ENCODE results near the gene CLRN3. TPM values are rescaled to one million over a fixed set of nuclear protein-coding genes. Genes with fewer than 3 reads are reported as not detected.

CLRN3 gene
- not detected in 2 replicates for total RNA-seq (2014; rRNA removed; shearing (Covaris generic))
- not detected in 2 replicates for polyA plus RNA-seq (2016; fragmentation: Nextera tagmentation; extraction: Ambion mirVana)

GRCh38 chr10:127892743-127893142 lies at the start of gene CLRN3:
CLRN3 (minus strand) TSS chr10:127892941; CDS start chr10:127892784, 157 bp downstream.
- H3K36me3 ChIP-seq (ENCODE audit: low read depth), result no peaks in the 10 kb centered on the region
- no peak within 1 kb of the TSS for H3K9ac ChIP-seq
- H4K20me1 ChIP-seq (ENCODE audit: insufficient read depth), result no peaks in the 10 kb centered on the region
- H3F3A ChIP-seq (ENCODE audit: insufficient read depth), result no peaks in the 10 kb centered on the region
- no peak within 1 kb of the TSS for H3K4me3 ChIP-seq
- no peaks in the 10 kb centered on the region for H3K27me3 ChIP-seq (replicated peaks; ENCODE audit: insufficient read depth)
- no peak within 1 kb of the TSS for H3K4me2 ChIP-seq (ENCODE audit: unreplicated experiment)
- no peaks in the 10 kb centered on the region for H3K9me2 ChIP-seq (ENCODE audit: insufficient read depth)
- no peak for DNase-seq
- in situ Hi-C loops (cut with MboI), result no loop called here
- no peak for TF ChIP-seq EZH2phosphoT487 (IDR thresholded peaks at IDR 0.05; ENCODE audit: insufficient read depth, low read depth)
- no peak for TF ChIP-seq EZH2 (IDR thresholded peaks at IDR 0.05; ENCODE audit: insufficient read depth, poor library complexity, severe bottlenecking)
- H2AFZ ChIP-seq, result no peak within 1 kb of the TSS
- no peak within 1 kb of the TSS for H3K27ac ChIP-seq
- no peaks in the 10 kb centered on the region for H3K79me2 ChIP-seq (ENCODE audit: insufficient read depth)
- H3K9me3 ChIP-seq (ENCODE audit: low read depth), result no peaks in the 10 kb centered on the region
- peaks cover 9% of the 10 kb centered on the region for H3K4me1 ChIP-seq (ENCODE audit: insufficient read depth)

DNA sequence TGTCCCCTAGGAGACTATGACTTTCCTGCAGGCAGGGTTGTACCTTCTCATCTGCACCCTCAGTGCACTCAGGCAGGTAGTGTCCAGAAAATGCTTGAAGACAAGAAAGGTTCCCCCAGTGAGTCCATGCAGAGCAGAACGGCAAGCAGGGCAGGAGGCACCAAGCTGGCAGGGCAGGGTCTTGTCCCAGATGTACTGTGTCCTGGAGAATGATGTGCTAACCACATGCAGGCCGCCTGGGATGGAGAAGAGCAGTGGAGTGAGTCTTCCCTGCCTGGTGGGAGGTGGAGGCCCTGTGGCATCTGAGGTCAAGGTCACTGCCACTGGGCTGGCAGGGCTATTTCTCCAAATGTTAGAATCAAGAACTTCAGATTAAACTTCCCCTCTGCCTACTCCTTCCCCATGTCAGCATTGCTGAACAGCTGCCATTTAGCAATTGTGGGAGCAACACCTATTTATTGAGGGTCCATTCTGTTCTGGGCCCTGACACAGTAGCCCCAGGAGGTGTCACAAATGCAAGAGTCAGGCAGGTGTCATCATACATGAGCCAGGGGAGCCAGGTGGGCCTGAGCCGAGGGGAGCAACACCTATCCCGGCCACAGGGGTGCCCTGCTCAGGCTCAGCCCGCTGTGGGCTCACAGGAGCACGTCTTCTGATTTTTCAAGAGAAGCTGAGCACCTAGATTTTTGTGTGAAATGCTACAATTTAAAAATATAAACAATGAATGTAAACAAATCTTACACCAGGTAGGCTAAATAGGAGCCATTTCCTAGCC lies 48.3 kb upstream of the CLRN3 start:
- peaks cover 14% of the 10 kb centered on the region; the same call in 1 of the 2 replicates for H3K4me1 ChIP-seq (ENCODE audit: insufficient read depth)
- H3K9ac ChIP-seq, result no peak overlapping the region
- in situ Hi-C loops (cut with MboI), result no loop called here

GRCh38 chr10:127939786-127940330 lies 47.1 kb upstream of the CLRN3 start:
- Histone ChIP-seq H4K20me1 (ENCODE audit: insufficient read depth) (no peaks in the 10 kb centered on the region), H3K27ac (no peak overlapping the region), H3K9me3 (ENCODE audit: low read depth) (no peaks in the 10 kb centered on the region), H3K4me1 (ENCODE audit: insufficient read depth) (peaks cover 6% of the 10 kb centered on the region; the same call in 1 of the 2 replicates), H3K9ac (no peak overlapping the region), H2AFZ (no peak overlapping the region), H3K79me2 (ENCODE audit: insufficient read depth) (no peaks in the 10 kb centered on the region), H3K4me2 (ENCODE audit: unreplicated experiment) (no peak overlapping the region), H3K9me2 (ENCODE audit: insufficient read depth) (no peaks in the 10 kb centered on the region), H3K4me3 (no peak overlapping the region), H3K27me3 (replicated peaks; ENCODE audit: insufficient read depth) (no peaks in the 10 kb centered on the region), H3F3A (ENCODE audit: insufficient read depth) (no peaks in the 10 kb centered on the region), H3K36me3 (ENCODE audit: low read depth) (no peaks in the 10 kb centered on the region)
- in situ Hi-C loops (cut with MboI), result no loop called here
- WGBS, 2 experiments (ENCODE audit: low coverage in 1 of 2, low lambda C conversion rate in 2 of 2, missing lambda C conversion rate in 2 of 2), result 59 to 69% methylated on average over 4 of the region's 4 CpGs
- no peak for TF ChIP-seq EZH2 (IDR thresholded peaks at IDR 0.05; ENCODE audit: insufficient read depth, poor library complexity, severe bottlenecking)
- no peak for TF ChIP-seq EZH2phosphoT487 (IDR thresholded peaks at IDR 0.05; ENCODE audit: insufficient read depth, low read depth)
- no peak for DNase-seq

More for the DNA sequence above, 48.3 kb upstream of the CLRN3 start:
- Histone ChIP-seq H3K27ac (no peak overlapping the region), H3K27me3 (replicated peaks; ENCODE audit: insufficient read depth) (no peaks in the 10 kb centered on the region), H3K9me2 (ENCODE audit: insufficient read depth) (no peaks in the 10 kb centered on the region), H3K4me2 (ENCODE audit: unreplicated experiment) (no peak overlapping the region), H2AFZ (no peak overlapping the region), H4K20me1 (ENCODE audit: insufficient read depth) (no peaks in the 10 kb centered on the region), H3K9me3 (ENCODE audit: low read depth) (no peaks in the 10 kb centered on the region), H3K4me3 (no peak overlapping the region), H3F3A (ENCODE audit: insufficient read depth) (no peaks in the 10 kb centered on the region), H3K36me3 (ENCODE audit: low read depth) (no peaks in the 10 kb centered on the region), H3K79me2 (ENCODE audit: insufficient read depth) (no peaks in the 10 kb centered on the region)
- no peak for DNase-seq
- TF ChIP-seq EZH2 (IDR thresholded peaks at IDR 0.05; ENCODE audit: insufficient read depth, poor library complexity, severe bottlenecking) (no peak), EZH2phosphoT487 (IDR thresholded peaks at IDR 0.05; ENCODE audit: insufficient read depth, low read depth) (no peak)
- WGBS, 2 experiments (ENCODE audit: low coverage in 1 of 2, low lambda C conversion rate in 2 of 2, missing lambda C conversion rate in 2 of 2), result 71 to 74% methylated on average over 6 of the region's 6 CpGs

- no peak overlapping the region for H3K9ac ChIP-seq
- H2AFZ ChIP-seq, result no peak overlapping the region
- no peak overlapping the region for H3K4me2 ChIP-seq (ENCODE audit: unreplicated experiment)
- H3K27ac ChIP-seq, result no peak overlapping the region
- in situ Hi-C loops (cut with MboI), result no loop called here
- H3K9me3 ChIP-seq (ENCODE audit: low read depth), result no peaks in the 10 kb centered on the region
- no peaks in the 10 kb centered on the region for H3K36me3 ChIP-seq (ENCODE audit: low read depth)
- no peaks in the 10 kb centered on the region for H4K20me1 ChIP-seq (ENCODE audit: insufficient read depth)
- no peak for DNase-seq
- H3F3A ChIP-seq (ENCODE audit: insufficient read depth), result no peaks in the 10 kb centered on the region
- H3K79me2 ChIP-seq (ENCODE audit: insufficient read depth), result no peaks in the 10 kb centered on the region
- TF ChIP-seq EZH2phosphoT487 (IDR thresholded peaks at IDR 0.05; ENCODE audit: insufficient read depth, low read depth), result no peak
- peaks cover 6% of the 10 kb centered on the region; the same call in 1 of the 2 replicates for H3K4me1 ChIP-seq (ENCODE audit: insufficient read depth)
- no peak overlapping the region for H3K4me3 ChIP-seq
- H3K9me2 ChIP-seq (ENCODE audit: insufficient read depth), result no peaks in the 10 kb centered on the region
- 51 to 54% methylated on average over 5 of the region's 5 CpGs for WGBS, 2 experiments (ENCODE audit: low coverage in 1 of 2, low lambda C conversion rate in 2 of 2, missing lambda C conversion rate in 2 of 2)
- H3K27me3 ChIP-seq (replicated peaks; ENCODE audit: insufficient read depth), result no peaks in the 10 kb centered on the region
These were observed 45.2 kb upstream of the CLRN3 start for GRCh38 chr10:127937915-127938463.

Data from GM23248 (cell line).